HTR-8/SVneo (cell line): Measurements from ENCODE around the gene TM9SF4.
"Not testable (repeated sequence)": the region's sequence is repeated elsewhere in the genome, so short reads cannot be mapped to it uniquely, and the experiment has no call there.

Experiments
- DNase-seq: peaks from one replicate; pipeline ENCODE4 v3.0.0; 2011; ENCODE audit warnings: low spot score, mixed read lengths; ENCODE audit not compliant: insufficient read length
- FAIRE-seq: peaks from 2 replicates; lab custom pipeline; 2011; peaks lifted over from hg19 to GRCh38; lab: Jason Lieb, UNC

Gene TM9SF4

GRCh38 chr20:32152421-32153155, 43.1 kb downstream of the TM9SF4 start:
- no peak for DNase-seq
- FAIRE-seq: no peak

- no peak for FAIRE-seq
- no peak for DNase-seq
These were observed 43.7 kb downstream of the TM9SF4 start for GRCh38 chr20:32153156-32153665.

- no peak for FAIRE-seq
- DNase-seq: no peak
These were observed 44.3 kb downstream of the TM9SF4 start for GRCh38 chr20:32153771-32154170.

- DNase-seq: peak; percentile 56
- FAIRE-seq: peak; percentile 16
These were observed 45.8 kb downstream of the TM9SF4 start for GRCh38 chr20:32155017-32155981.

- DNase-seq: no peak
- no peak for FAIRE-seq
These were observed 48.1 kb downstream of the TM9SF4 start for GRCh38 chr20:32157611-32158010.

- FAIRE-seq (no peak), DNase-seq (no peak)
These were observed 48.8 kb downstream of the TM9SF4 start for GRCh38 chr20:32158351-32158750.

GRCh38 chr20:32158943-32159660, 49.6 kb downstream of the TM9SF4 start:
- no peak for DNase-seq
- peak; percentile 26 for FAIRE-seq

- DNase-seq (no peak), FAIRE-seq (no peak)
These were observed 50.3 kb downstream of the TM9SF4 start for GRCh38 chr20:32159766-32160221.

GRCh38 chr20:32160341-32160740, 50.8 kb downstream of the TM9SF4 start:
- DNase-seq (no peak), FAIRE-seq (no peak)

GRCh38 chr20:32162351-32162750, 52.8 kb downstream of the TM9SF4 start:
- FAIRE-seq: no peak

GRCh38 chr20:32163951-32164350, 54.4 kb downstream of the TM9SF4 start:
- DNase-seq: no peak
- FAIRE-seq: no peak

More at GRCh38 chr20:32162351-32162750, 52.8 kb downstream of the TM9SF4 start:
- DNase-seq: no peak

- DNase-seq: no peak
- FAIRE-seq: no peak
These were observed 55.6 kb downstream of the TM9SF4 start for GRCh38 chr20:32164984-32165735.

GRCh38 chr20:32165836-32166545, 56.5 kb downstream of the TM9SF4 start:
- DNase-seq: no peak
- no peak for FAIRE-seq

- no peak for FAIRE-seq
- no peak for DNase-seq
These were observed 58.0 kb downstream of the TM9SF4 start for GRCh38 chr20:32167552-32167951.

GRCh38 chr20:32168184-32168910, 58.8 kb downstream of the TM9SF4 start:
- FAIRE-seq (no peak), DNase-seq (peak; percentile 27)

GRCh38 chr20:32177696-32178095, 68.2 kb downstream of the TM9SF4 start:
- DNase-seq, FAIRE-seq: not testable (repeated sequence)

GRCh38 chr20:32179515-32179914, 70.0 kb downstream of the TM9SF4 start:
- no peak for FAIRE-seq
- DNase-seq: no peak

GRCh38 chr20:32179934-32180333, 70.4 kb downstream of the TM9SF4 start:
- DNase-seq (no peak), FAIRE-seq (no peak)
